ENCODE results near the gene SMARCC1. TPM values are rescaled to one million over a fixed set of nuclear protein-coding genes. Genes with fewer than 3 reads are reported as not detected.
"Not testable (repeated sequence)": the region's sequence is repeated elsewhere in the genome, so short reads cannot be mapped to it uniquely, and the experiment has no call there.

SMARCC1 gene
- total RNA-seq, 4 donors from 2014 or later = 28.2 to 51.7 (median 31.2) TPM

- intact Hi-C loops (cut with DNase I) = no loop called here
- DNase-seq = no peak
- Histone ChIP-seq H3K27me3 (no peaks in the 10 kb centered on the region), H3K36me3 (peaks cover 5 to 53% (median 6%) of the 10 kb centered on the region in 3 donors), H3K27ac (no peak overlapping the region), H3K4me1 (peaks cover 0 to 7% (median 6%) of the 10 kb centered on the region in 3 donors), H3K4me3 (no peak overlapping the region), H3K9me3 (no peaks in the 10 kb centered on the region)
- WGBS, 2 donors = 87 to 94% methylated on average over 3 of the region's 3 CpGs
- no peak for TF ChIP-seq CTCF (IDR thresholded peaks at IDR 0.05)
- TF ChIP-seq POLR2A (IDR thresholded peaks at IDR 0.05) = no peak
These were observed 34.1 kb downstream of the SMARCC1 start for GRCh38 chr3:47747558-47747957.

GRCh38 chr3:47746264-47746663 is 35.4 kb downstream of the SMARCC1 start:
- 67 to 96% methylated on average over 3 of the region's 3 CpGs for WGBS, 2 donors
- DNase-seq = no peak

GRCh38 chr3:47743855-47744254 is 37.8 kb downstream of the SMARCC1 start:
- no peak for TF ChIP-seq POLR2A (IDR thresholded peaks at IDR 0.05)
- TF ChIP-seq CTCF (IDR thresholded peaks at IDR 0.05) = no peak
- no peak overlapping the region for H3K4me3 ChIP-seq
- DNase-seq = no peak
- peaks cover 0 to 7% (median 6%) of the 10 kb centered on the region in 3 donors for H3K4me1 ChIP-seq
- intact Hi-C loops (cut with DNase I) = no loop called here
- H3K27ac ChIP-seq = no peak overlapping the region
- WGBS, 2 donors = 88 to 98% methylated on average over 5 of the region's 5 CpGs
- peaks cover 5 to 45% (median 6%) of the 10 kb centered on the region in 3 donors for H3K36me3 ChIP-seq
- H3K27me3 ChIP-seq = no peaks in the 10 kb centered on the region
- no peaks in the 10 kb centered on the region for H3K9me3 ChIP-seq

More at GRCh38 chr3:47746264-47746663, 35.4 kb downstream of the SMARCC1 start:
- H3K4me3 ChIP-seq = no peak overlapping the region
- no peaks in the 10 kb centered on the region for H3K27me3 ChIP-seq
- no peak for TF ChIP-seq CTCF (IDR thresholded peaks at IDR 0.05)
- TF ChIP-seq POLR2A (IDR thresholded peaks at IDR 0.05) = no peak
- peaks cover 5 to 52% (median 6%) of the 10 kb centered on the region in 3 donors for H3K36me3 ChIP-seq
- no peak overlapping the region for H3K27ac ChIP-seq
- intact Hi-C loops (cut with DNase I) = no loop called here
- peaks cover 0 to 7% (median 6%) of the 10 kb centered on the region in 3 donors for H3K4me1 ChIP-seq
- no peaks in the 10 kb centered on the region for H3K9me3 ChIP-seq

GRCh38 chr3:47743352-47743751 is 38.3 kb downstream of the SMARCC1 start:
- H3K4me3 ChIP-seq; H3K27me3 ChIP-seq; H3K4me1 ChIP-seq; H3K27ac ChIP-seq; intact Hi-C loops (cut with DNase I); DNase-seq; H3K9me3 ChIP-seq: not testable (repeated sequence)
- WGBS, 2 donors = 39 to 65% methylated on average over 4 to 6 of the region's 6 CpGs
- peaks cover 5 to 48% (median 6%) of the 10 kb centered on the region in 3 donors for H3K36me3 ChIP-seq

- Histone ChIP-seq H3K27ac (no peak overlapping the region), H3K36me3 (peaks cover 5 to 61% (median 6%) of the 10 kb centered on the region in 3 donors), H3K27me3 (no peaks in the 10 kb centered on the region), H3K9me3 (no peaks in the 10 kb centered on the region), H3K4me3 (no peak overlapping the region), H3K4me1 (peaks cover 0 to 7% (median 6%) of the 10 kb centered on the region in 3 donors)
- WGBS, 2 donors = 76% methylated on average over 2 of the region's 2 CpGs
- intact Hi-C loops (cut with DNase I) = no loop called here
- DNase-seq = no peak
- TF ChIP-seq POLR2A (IDR thresholded peaks at IDR 0.05) (no peak), CTCF (IDR thresholded peaks at IDR 0.05) (no peak)
These were observed 39.8 kb downstream of the SMARCC1 start for GRCh38 chr3:47741925-47742324.

- Histone ChIP-seq H3K27me3 (no peaks in the 10 kb centered on the region), H3K36me3 (peaks cover 13 to 100% (median 22%) of the 10 kb centered on the region in 3 donors), H3K4me3 (no peak overlapping the region), H3K9me3 (no peaks in the 10 kb centered on the region), H3K27ac (no peak overlapping the region), H3K4me1 (no peaks in the 10 kb centered on the region)
- WGBS, 2 donors = 55 to 76% methylated on average over 2 of the region's 2 CpGs
- no peak for TF ChIP-seq POLR2A (IDR thresholded peaks at IDR 0.05)
- no peak for TF ChIP-seq CTCF (IDR thresholded peaks at IDR 0.05)
- intact Hi-C loops (cut with DNase I) = no loop called here
- no peak for DNase-seq
These were observed 49.5 kb downstream of the SMARCC1 start for GRCh38 chr3:47732143-47732542.

Measured in esophagus squamous epithelium (tissue), 5 donors.